ENCODE results near the gene BATF.

The BATF gene

DNA sequence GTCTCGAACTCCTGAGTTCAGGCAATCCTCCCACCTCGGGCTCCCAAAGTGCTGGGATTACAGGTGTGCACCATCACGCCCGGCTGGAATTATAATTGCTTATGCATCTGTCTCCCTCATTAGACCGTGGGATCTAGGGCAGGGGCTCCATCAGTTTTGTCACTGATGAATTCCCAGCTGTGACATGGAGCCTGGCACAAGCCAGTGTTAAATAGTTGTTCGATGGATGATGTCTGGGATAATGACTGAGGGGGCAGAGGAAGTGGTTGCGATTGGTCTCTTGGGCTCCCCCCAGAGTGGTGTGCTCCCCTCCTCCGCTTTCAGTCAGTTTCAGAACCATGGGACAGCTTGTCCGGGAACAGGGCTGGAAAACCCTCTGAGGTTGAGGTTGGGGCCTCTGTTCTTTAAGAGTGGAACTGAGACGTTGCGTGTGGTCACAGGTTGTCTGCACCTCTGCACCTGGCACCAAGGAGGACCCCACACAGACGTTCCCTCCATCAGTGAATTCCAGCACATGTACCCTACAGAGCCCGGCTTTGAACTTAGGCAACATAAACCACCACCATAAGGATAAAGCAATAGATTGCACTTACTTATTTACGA is 30.8 kb upstream of the BATF start:
- Histone ChIP-seq H3K4me3 (replicated peaks; ENCODE audit: low read depth, low read length) (no peak overlapping the region), H3K27me3 (replicated peaks; ENCODE audit: control insufficient read depth, insufficient read depth, low read length) (no peaks in the 10 kb centered on the region), H3K36me3 (ENCODE audit: control insufficient read depth, insufficient read depth, low read length) (no peaks in the 10 kb centered on the region)
- no peak for DNase-seq (ENCODE audit: extremely low read depth, insufficient read length)
- TF ChIP-seq, protein P1, sequence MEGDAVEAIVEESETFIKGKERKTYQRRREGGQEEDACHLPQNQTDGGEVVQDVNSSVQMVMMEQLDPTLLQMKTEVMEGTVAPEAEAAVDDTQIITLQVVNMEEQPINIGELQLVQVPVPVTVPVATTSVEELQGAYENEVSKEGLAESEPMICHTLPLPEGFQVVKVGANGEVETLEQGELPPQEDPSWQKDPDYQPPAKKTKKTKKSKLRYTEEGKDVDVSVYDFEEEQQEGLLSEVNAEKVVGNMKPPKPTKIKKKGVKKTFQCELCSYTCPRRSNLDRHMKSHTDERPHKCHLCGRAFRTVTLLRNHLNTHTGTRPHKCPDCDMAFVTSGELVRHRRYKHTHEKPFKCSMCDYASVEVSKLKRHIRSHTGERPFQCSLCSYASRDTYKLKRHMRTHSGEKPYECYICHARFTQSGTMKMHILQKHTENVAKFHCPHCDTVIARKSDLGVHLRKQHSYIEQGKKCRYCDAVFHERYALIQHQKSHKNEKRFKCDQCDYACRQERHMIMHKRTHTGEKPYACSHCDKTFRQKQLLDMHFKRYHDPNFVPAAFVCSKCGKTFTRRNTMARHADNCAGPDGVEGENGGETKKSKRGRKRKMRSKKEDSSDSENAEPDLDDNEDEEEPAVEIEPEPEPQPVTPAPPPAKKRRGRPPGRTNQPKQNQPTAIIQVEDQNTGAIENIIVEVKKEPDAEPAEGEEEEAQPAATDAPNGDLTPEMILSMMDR (IDR thresholded peaks at IDR 0.05; ENCODE audit: insufficient read depth, low read length, poor library complexity, severe bottlenecking): no peak

DNA sequence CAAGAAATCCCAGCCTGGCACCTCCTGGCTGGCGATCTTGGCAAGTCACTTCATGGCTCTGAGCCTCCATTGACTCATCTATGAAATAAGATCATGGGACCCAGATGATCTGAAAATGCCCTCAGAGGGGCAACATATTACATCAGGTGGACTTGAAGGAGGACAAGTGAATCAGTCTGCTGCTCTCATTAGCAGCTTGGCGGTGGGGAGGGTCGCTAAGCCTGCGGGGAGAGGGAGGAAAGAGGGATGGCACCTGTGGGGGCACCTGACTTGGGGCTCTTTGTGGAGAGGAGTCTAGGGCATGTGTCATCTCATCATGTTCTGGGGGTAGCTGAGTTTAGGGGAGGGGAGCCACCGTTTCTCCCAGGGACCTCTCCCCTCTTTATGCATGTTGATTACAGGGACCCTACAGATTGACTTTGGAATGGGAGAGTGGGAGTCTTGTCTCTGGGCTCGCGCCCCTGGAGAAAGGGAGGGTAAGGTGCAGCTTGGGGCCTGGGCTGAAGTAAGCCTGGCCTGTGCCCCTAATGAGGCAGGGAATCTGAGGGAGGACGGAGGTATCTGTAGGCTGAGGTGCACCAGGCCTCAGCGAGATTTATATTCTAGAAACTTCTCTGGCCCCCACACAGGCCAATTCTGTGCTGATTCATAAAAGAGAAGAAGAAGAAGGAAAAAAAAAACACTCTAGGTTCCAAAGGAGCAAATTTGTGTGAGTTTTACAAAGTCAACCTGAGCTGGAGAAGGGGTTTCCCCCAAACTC is 29.3 kb upstream of the BATF start:
- no peak overlapping the region for H3K4me3 ChIP-seq (replicated peaks; ENCODE audit: low read depth, low read length)
- H3K27me3 ChIP-seq (replicated peaks; ENCODE audit: control insufficient read depth, insufficient read depth, low read length): no peaks in the 10 kb centered on the region
- TF ChIP-seq, protein P1 (IDR thresholded peaks at IDR 0.05; ENCODE audit: insufficient read depth, low read length, poor library complexity, severe bottlenecking): no peak
- no peak for DNase-seq (ENCODE audit: extremely low read depth, insufficient read length)
- no peaks in the 10 kb centered on the region for H3K36me3 ChIP-seq (ENCODE audit: control insufficient read depth, insufficient read depth, low read length)

DNA sequence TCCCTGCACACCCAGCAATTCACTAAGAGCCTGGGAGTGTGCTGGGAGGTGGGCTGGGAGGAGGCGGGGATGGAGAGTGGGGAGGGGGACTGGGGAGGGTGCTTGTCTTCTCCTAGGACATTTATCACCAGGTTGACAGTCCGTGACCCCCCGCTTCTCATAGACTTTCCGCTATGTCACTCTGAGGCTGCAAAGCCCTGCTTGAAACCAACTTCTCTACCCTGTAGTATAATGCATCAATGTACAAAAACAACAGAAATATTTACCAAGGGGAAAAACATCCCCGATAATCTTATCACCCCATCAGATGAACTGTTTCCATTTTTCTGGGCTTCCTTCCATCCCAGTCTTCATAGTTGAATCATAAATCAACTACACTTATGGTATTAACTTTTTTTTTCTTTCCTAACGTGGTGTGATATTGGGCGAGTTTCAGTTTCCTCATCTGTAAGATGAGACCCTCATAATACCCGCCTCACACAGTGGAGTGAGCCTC is 28.6 kb upstream of the BATF start:
- TF ChIP-seq, protein P1 (IDR thresholded peaks at IDR 0.05; ENCODE audit: insufficient read depth, low read length, poor library complexity, severe bottlenecking): no peak
- DNase-seq (ENCODE audit: extremely low read depth, insufficient read length): peak; percentile 67
- no peaks in the 10 kb centered on the region for H3K27me3 ChIP-seq (replicated peaks; ENCODE audit: control insufficient read depth, insufficient read depth, low read length)
- H3K36me3 ChIP-seq (ENCODE audit: control insufficient read depth, insufficient read depth, low read length): no peaks in the 10 kb centered on the region
- no peak overlapping the region for H3K4me3 ChIP-seq (replicated peaks; ENCODE audit: low read depth, low read length)

DNA sequence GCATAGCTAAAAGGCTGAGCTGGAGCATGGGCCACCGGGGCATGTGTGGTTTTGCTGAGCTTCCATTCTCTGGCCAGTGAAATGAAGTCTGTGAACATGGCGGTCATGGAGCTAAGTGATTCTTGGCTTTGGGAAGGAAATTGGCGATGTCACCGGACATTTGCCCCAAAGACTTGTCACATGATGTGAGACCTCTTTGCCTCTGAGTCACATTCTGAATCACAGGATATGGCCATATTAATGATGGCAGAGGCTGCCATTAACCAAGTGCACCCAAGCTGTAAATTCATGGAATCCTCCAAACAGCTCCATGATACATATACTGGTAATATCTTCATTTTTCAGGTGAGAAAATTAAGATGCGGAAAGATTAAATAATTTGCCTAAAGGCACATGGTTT is 27.4 kb upstream of the BATF start:
- Histone ChIP-seq H3K4me3 (replicated peaks; ENCODE audit: low read depth, low read length) (no peak overlapping the region), H3K36me3 (ENCODE audit: control insufficient read depth, insufficient read depth, low read length) (no peaks in the 10 kb centered on the region), H3K27me3 (replicated peaks; ENCODE audit: control insufficient read depth, insufficient read depth, low read length) (no peaks in the 10 kb centered on the region)
- TF ChIP-seq, protein P1 (IDR thresholded peaks at IDR 0.05; ENCODE audit: insufficient read depth, low read length, poor library complexity, severe bottlenecking): no peak
- no peak for DNase-seq (ENCODE audit: extremely low read depth, insufficient read length)

DNA sequence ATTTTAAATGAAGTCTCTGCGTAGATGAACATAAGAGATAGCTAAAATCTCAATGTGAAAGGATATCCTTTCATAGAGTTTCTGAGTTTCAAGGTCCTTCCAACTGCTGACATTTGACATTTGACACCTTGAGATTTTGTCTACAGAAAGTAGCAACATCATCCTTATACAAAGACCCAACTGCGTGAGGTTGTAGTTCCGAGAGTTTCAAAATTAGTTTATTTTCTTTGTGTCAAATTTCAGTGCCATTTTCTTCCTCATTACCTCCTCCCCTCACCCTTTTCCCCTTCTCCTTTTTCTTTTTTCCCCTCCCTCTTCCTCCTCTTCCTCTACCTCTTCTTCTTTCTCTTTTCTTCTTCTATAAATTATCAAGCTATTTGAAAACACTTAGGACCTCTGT is 26.9 kb upstream of the BATF start:
- H3K27me3 ChIP-seq (replicated peaks; ENCODE audit: control insufficient read depth, insufficient read depth, low read length): no peaks in the 10 kb centered on the region
- no peaks in the 10 kb centered on the region for H3K36me3 ChIP-seq (ENCODE audit: control insufficient read depth, insufficient read depth, low read length)
- DNase-seq (ENCODE audit: extremely low read depth, insufficient read length): peak; percentile 55
- no peak overlapping the region for H3K4me3 ChIP-seq (replicated peaks; ENCODE audit: low read depth, low read length)
- TF ChIP-seq, protein P1 (IDR thresholded peaks at IDR 0.05; ENCODE audit: insufficient read depth, low read length, poor library complexity, severe bottlenecking): no peak
